Loucy (cell line): ENCODE measurements around the gene PKIB.
A peak's percentile ranks its signal among the peaks of the same experiment; 100 is the strongest.

Experiments used
- H2AFZ ChIP-seq: fragments of 200-600 bp; sonication (generic); 2 replicates; pipeline ENCODE4 v1.6.0; 2016; ENCODE audit warnings: antibody characterized with exemption, mild to moderate bottlenecking, low read length, moderate library complexity
- H3F3A ChIP-seq: fragments of 200-600 bp; 2 replicates; pipeline ENCODE4 v1.6.0; 2016; ENCODE audit warnings: antibody characterized with exemption, low read depth, mild to moderate bottlenecking
- H3K27me3 ChIP-seq: fragments of 200-600 bp; sonication (generic); 2 replicates; pipeline ENCODE4 v1.6.1; 2014; ENCODE audit warnings: low read length, mild to moderate bottlenecking; ENCODE audit not compliant: insufficient read depth, poor library complexity, severe bottlenecking
- H3K36me3 ChIP-seq: fragments of 200-600 bp; sonication (generic); 2 replicates; pipeline ENCODE4 v1.6.1; 2016; ENCODE audit warnings: low read length; ENCODE audit not compliant: insufficient read depth
- H3K4me1 ChIP-seq: fragments of 200-600 bp; sonication (generic); 2 replicates; pipeline ENCODE4 v1.5.1; 2014; ENCODE audit warnings: low read length, mild to moderate bottlenecking; ENCODE audit not compliant: insufficient read depth, poor library complexity, severe bottlenecking
- H3K4me2 ChIP-seq: fragments of 200-600 bp; sonication (generic); 2 replicates; pipeline ENCODE4 v1.6.0; 2014; ENCODE audit warnings: antibody characterized with exemption, low read length, low read depth, mild to moderate bottlenecking; ENCODE audit not compliant: poor library complexity, severe bottlenecking
- H3K4me3 ChIP-seq: fragments of 200-600 bp; sonication (generic); 2 replicates; pipeline ENCODE4 v1.5.1; 2014; ENCODE audit warnings: low read length, mild to moderate bottlenecking, mixed read lengths; ENCODE audit not compliant: poor library complexity, severe bottlenecking
- H3K79me2 ChIP-seq: fragments of 200-600 bp; sonication (generic); 2 replicates; pipeline ENCODE4 v1.6.1; 2014; ENCODE audit warnings: low read length; ENCODE audit not compliant: insufficient read depth
- H3K9ac ChIP-seq: fragments of 200-600 bp; sonication (generic); 2 replicates; pipeline ENCODE4 v1.6.0; 2014; ENCODE audit warnings: mild to moderate bottlenecking, low read depth, low read length, moderate library complexity; ENCODE audit not compliant: poor library complexity, severe bottlenecking
- H3K9me2 ChIP-seq: fragments of 200-600 bp; sonication (generic); replicated peaks from 2 replicates; pipeline ENCODE4 v1.6.1; 2016; ENCODE audit warnings: low read depth, low read length, mixed read lengths
- H3K9me3 ChIP-seq: fragments of 200-600 bp; sonication (generic); 2 replicates; pipeline ENCODE4 v1.6.1; 2014; ENCODE audit warnings: mild to moderate bottlenecking, antibody characterized with exemption, low read length, low read depth; ENCODE audit not compliant: insufficient read depth
- H4K20me1 ChIP-seq: fragments of 200-600 bp; sonication (generic); 2 replicates; pipeline ENCODE4 v1.6.0; 2014; ENCODE audit warnings: antibody characterized with exemption, low read length, mild to moderate bottlenecking; ENCODE audit not compliant: insufficient read depth, poor library complexity, severe bottlenecking
- CTCF ChIP-seq: fragments of 200-600 bp; sonication (generic); conservative IDR thresholded peaks from 2 replicates; pipeline ENCODE4 v1.5.1; 2014; ENCODE audit warnings: mild to moderate bottlenecking, antibody characterized with exemption, low read length
- EZH2phosphoT487 ChIP-seq: fragments of 200-600 bp; IDR thresholded peaks from 2 replicates; pipeline ENCODE4 v1.6.1; 2018; ENCODE audit warnings: antibody characterized with exemption, mild to moderate bottlenecking, moderate library complexity, borderline replicate concordance

Gene PKIB

GRCh38 chr6:122733259-122733658, 123.1 kb downstream of the PKIB start:
- H4K20me1 ChIP-seq: no peaks in the 10 kb centered on the region
- H3K36me3 ChIP-seq: no peaks in the 10 kb centered on the region
- H3K4me3 ChIP-seq: no peak overlapping the region
- H3K79me2 ChIP-seq: no peaks in the 10 kb centered on the region
- H3K9ac ChIP-seq: no peak overlapping the region
- H3K9me2 ChIP-seq: no peaks in the 10 kb centered on the region
- no peak overlapping the region for H2AFZ ChIP-seq
- no peaks in the 10 kb centered on the region for H3K27me3 ChIP-seq
- no peaks in the 10 kb centered on the region for H3F3A ChIP-seq
- TF ChIP-seq EZH2phosphoT487 (no peak), CTCF (no peak)
- no peaks in the 10 kb centered on the region for H3K9me3 ChIP-seq
- H3K4me1 ChIP-seq: no peaks in the 10 kb centered on the region
- H3K4me2 ChIP-seq: no peak overlapping the region

- H3K4me2 ChIP-seq: no peak overlapping the region
- no peaks in the 10 kb centered on the region for H3F3A ChIP-seq
- H4K20me1 ChIP-seq: no peaks in the 10 kb centered on the region
- no peaks in the 10 kb centered on the region for H3K79me2 ChIP-seq
- H3K36me3 ChIP-seq: no peaks in the 10 kb centered on the region
- TF ChIP-seq EZH2phosphoT487 (no peak), CTCF (no peak)
- no peaks in the 10 kb centered on the region for H3K9me2 ChIP-seq
- H3K4me1 ChIP-seq: no peaks in the 10 kb centered on the region
- H3K27me3 ChIP-seq: no peaks in the 10 kb centered on the region
- H2AFZ ChIP-seq: 0 out of 2 replicates have a peak overlapping the region, but pooled peaks have one; percentile 35
- no peak overlapping the region for H3K4me3 ChIP-seq
- H3K9me3 ChIP-seq: no peaks in the 10 kb centered on the region
- no peak overlapping the region for H3K9ac ChIP-seq
Observed at GRCh38 chr6:122734529-122735395, 124.6 kb downstream of the PKIB start.

GRCh38 chr6:122735582-122735981, 125.4 kb downstream of the PKIB start:
- TF ChIP-seq EZH2phosphoT487 (no peak), CTCF (no peak)
- no peak overlapping the region for H3K4me3 ChIP-seq
- H4K20me1 ChIP-seq: no peaks in the 10 kb centered on the region
- no peaks in the 10 kb centered on the region for H3K36me3 ChIP-seq
- H3K4me2 ChIP-seq: no peak overlapping the region
- no peaks in the 10 kb centered on the region for H3K79me2 ChIP-seq
- H3F3A ChIP-seq: no peaks in the 10 kb centered on the region
- no peaks in the 10 kb centered on the region for H3K9me3 ChIP-seq
- H3K4me1 ChIP-seq: no peaks in the 10 kb centered on the region
- no peaks in the 10 kb centered on the region for H3K27me3 ChIP-seq
- H3K9me2 ChIP-seq: no peaks in the 10 kb centered on the region
- H3K9ac ChIP-seq: no peak overlapping the region
- H2AFZ ChIP-seq: peak overlapping the region; percentile 25; the same call in 1 of the 2 replicates
